GM12864 (cell line): ENCODE data around the gene FNIP1.

Source experiments
- DNase-seq: peaks from one replicate; pipeline ENCODE4 v3.0.0-alpha.2; 2011; ENCODE audit warnings: low read depth
- H3K4me3 ChIP-seq: 2 replicates; pipeline ENCODE4 v1.5.1; 2011; ENCODE audit warnings: mild to moderate bottlenecking, low read depth, low read length, control low read depth
- TF ChIP-seq, protein P1 (sequence below): IDR thresholded peaks from 2 replicates; pipeline ENCODE4 v1.5.1; 2011; ENCODE audit warnings: low read depth, mild to moderate bottlenecking, moderate library complexity, low read length, control low read depth, inconsistent platforms; ENCODE audit errors: missing control alignments

FNIP1 gene

DNA sequence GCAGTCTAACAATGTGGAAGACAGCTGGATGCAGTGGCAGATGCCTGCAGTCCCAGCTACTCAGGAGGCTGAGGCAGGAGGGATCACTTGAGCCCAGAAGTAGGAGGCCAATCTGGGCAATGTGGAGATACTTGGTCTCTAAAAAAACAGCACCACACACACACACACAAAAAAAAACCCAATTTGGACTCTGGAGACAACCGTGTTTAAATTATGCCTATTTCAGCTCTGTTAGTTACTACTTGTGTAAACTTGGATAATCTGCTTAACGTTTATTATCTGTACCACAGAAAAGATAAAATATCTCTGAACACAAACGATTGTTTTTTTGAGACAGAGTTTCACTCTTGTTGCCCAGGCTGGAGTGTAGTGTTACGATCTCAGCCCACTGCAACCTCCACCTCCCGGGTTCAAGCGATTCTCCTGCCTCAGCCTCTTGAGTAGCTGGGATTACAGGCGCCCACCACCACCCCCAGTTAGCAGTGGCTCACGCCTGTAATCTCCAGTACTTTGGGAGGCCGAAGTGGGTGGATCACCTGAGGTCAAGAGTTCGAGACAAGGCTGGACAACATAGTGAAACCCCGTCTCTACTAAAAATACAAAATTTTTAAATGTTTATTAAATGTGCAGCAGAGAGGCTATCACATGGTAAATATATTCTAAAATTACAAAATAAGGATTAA is 179.5 kb downstream of the FNIP1 start:
- no peak overlapping the region for H3K4me3 ChIP-seq
- DNase-seq: no peak
- TF ChIP-seq, protein P1, sequence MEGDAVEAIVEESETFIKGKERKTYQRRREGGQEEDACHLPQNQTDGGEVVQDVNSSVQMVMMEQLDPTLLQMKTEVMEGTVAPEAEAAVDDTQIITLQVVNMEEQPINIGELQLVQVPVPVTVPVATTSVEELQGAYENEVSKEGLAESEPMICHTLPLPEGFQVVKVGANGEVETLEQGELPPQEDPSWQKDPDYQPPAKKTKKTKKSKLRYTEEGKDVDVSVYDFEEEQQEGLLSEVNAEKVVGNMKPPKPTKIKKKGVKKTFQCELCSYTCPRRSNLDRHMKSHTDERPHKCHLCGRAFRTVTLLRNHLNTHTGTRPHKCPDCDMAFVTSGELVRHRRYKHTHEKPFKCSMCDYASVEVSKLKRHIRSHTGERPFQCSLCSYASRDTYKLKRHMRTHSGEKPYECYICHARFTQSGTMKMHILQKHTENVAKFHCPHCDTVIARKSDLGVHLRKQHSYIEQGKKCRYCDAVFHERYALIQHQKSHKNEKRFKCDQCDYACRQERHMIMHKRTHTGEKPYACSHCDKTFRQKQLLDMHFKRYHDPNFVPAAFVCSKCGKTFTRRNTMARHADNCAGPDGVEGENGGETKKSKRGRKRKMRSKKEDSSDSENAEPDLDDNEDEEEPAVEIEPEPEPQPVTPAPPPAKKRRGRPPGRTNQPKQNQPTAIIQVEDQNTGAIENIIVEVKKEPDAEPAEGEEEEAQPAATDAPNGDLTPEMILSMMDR: no peak

DNA sequence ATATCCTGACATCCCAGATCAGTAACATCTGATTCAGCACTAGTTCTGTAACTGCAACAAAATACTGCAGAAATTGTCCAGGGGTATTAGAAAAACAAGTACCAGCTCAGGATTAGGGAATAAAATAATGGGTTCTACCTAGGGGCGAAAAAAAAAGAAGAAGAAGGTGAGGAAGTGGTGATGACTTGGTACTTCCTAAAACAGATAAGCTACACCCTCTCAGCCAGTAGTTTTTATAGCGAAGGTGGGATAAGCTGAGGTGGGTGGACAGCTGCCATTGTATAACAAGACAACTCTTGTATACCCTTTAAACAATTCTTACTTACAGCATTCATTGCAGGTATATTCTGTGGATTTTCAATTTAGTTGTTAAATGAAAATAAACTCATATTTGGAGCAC is 180.9 kb downstream of the FNIP1 start:
- no peak overlapping the region for H3K4me3 ChIP-seq
- TF ChIP-seq, protein P1: no peak
- DNase-seq: no peak

DNA sequence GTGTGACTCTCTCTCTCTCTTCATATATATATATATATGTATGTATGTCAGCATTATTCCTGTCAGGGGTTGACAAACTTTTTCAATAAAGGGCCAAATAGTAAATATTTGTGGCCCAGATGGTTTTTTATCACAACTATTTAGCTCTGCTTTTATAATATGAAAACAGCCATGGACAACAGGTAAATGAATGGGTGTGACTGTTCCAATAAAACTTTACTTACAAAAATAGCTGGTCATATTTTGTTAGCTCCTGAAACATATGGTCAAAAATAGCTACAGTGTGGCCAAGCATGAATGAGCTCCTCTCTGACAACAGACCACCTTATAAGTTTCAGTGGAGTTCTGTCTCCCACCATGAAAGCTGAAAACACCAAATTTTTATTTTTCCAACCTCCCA is 183.4 kb downstream of the FNIP1 start:
- no peak overlapping the region for H3K4me3 ChIP-seq
- TF ChIP-seq, protein P1: no peak
- DNase-seq: no peak

DNA sequence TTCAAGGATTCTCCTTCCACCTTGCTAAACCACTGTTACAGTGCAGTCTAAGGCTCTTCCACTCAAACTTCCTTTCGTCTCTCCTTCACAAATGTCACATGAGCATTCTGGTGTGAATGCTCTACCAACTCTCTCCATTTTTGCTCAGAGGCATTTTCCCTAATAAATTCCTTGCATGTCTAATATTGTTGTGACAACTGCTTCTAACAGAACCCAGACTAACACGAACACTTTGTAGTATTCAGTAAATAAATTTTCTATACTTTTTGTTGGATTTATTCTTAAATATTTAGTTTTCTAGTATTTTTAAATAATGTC is 185.8 kb downstream of the FNIP1 start:
- no peak overlapping the region for H3K4me3 ChIP-seq
- DNase-seq: no peak
- TF ChIP-seq, protein P1: no peak

DNA sequence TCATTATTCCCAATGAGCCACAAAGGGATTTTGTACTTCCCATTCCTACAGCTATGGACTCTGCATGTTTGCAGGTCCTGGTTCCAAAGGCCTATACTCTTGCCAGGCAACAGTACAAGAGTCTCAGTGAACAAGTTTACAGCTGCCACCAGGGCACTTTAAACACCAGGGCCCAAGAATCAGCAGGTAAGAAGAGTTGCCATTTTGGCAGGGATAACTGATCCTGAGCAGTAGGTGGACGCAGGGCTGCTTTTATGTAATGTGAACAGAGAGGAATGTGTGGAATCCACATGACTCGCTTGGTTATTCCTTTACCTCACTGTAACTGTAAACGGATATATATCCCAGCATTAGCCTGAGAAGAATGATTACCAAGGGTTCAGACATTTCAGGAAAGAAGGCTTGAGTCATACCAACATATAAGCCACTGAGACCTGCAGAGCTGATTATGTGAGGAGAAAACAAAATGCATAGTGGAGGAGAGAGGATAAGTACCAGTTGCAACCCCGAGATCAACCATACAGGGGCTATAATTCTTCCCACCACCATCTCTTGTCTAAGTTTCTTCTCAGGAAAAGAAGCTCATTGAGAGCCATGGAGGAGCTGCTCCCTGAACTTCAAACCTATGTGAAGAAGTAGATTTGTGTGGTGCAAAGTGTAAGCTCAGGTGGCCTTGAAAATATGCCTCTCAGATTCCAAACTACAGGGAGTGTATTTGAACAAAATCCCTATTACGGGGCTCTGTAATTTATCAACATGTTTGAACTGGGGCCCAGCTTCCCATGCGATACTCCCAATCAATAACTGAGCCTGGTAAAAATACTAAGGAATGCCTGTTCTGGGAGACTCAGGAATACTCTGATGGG is 186.4 kb downstream of the FNIP1 start:
- no peak for DNase-seq

DNA sequence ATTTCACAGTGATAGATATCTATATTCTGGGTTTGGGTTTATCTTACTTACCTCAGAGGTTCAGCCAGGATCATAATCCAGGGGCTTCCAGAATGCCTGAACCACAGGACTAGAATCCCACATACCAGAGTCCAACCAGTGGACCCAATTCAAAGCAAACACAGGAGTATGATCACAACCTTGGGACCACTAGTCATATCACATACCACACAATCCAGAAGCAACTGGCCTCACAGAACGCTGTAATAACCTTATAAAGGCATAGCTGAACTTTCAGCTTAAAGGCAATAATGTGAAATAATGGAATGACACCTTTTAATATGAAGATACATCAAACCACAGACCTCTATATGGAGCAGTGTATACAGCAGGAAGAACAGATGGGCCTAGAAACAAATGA is 187.0 kb downstream of the FNIP1 start:
- H3K4me3 ChIP-seq: no peak overlapping the region
- TF ChIP-seq, protein P1: no peak
- no peak for DNase-seq

More for the DNA sequence above, 186.4 kb downstream of the FNIP1 start:
- TF ChIP-seq, protein P1: no peak
- no peak overlapping the region for H3K4me3 ChIP-seq

DNA sequence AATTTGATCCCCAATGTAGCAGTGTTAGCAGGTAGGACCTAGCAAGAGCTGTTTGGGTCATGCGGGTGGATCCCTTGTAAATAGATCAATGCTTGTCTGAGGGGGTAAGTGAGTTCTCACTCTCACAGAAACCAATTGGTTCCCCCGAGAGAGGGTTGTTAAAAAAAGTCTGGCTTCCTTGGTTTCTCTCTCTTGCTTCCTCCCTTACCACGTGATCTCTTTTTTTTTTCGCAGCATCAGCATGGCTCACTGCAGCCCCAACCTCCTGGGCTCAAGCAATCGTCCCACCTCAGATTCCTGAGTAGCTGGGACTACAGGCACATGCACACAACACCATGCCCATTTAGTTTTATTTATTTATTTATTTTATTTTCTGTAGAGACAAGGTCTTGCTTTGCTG is 188.2 kb downstream of the FNIP1 start:
- no peak for DNase-seq
- no peak overlapping the region for H3K4me3 ChIP-seq
- TF ChIP-seq, protein P1: no peak
